ENCODE measurements around the gene CDC42EP2.
A peak's percentile ranks its signal among the peaks of the same experiment; 100 is the strongest.
"Not testable (repeated sequence)": the region's sequence is repeated elsewhere in the genome, so short reads cannot be mapped to it uniquely, and the experiment has no call there.

The CDC42EP2 gene

DNA sequence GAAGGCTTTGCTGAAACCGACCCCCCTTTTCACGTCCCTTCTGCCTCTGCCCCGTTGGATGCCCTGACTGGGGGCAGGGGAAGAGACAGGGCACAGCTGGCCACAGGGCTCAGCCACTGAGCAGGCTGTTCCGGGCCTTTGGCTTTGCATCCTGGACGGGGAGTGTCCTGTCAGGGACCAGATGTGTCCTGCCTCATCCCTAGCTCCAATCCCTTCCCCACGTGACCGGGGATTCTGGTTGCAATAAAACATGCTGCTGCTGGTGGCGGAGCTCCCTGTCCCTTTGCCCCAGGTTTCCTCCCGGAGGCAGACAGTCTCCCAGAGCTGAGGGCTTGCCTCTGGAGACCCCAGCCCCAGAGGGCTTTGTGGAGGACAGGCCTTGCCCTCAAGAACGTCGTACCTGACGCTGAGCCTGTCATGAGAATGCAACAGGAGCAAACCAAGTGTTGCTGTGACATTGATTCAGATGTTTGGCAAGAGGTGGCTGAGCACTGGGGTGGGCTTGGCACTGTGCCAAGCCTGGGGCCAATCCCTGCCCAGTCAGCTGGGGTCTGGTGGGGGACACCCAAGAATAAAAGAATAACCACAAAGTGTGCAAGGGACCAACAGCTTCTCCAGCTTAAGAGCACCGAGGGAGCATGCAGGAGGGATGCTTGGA lies 7.3 kb downstream of the CDC42EP2 start:
- DNase-seq, result no peak

DNA sequence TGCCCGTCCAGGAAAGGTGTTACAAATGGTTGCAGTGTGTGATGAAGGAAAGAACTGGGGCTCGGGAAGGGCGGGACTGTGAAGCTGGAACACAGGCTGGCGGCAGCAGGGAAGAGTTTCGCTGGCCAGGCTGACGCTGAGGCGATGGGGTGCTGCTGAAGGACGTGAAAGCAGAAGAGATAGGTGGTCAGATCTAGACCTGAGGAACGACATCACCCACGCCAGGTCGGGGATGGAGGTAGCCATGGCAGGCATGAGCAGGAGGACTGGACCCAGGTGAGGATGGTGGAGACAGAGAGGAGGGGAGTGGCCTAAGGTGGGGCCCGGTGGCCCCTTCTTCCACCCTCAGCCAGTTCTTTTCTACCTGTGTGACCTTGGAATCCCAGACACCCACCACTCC lies 9.1 kb downstream of the CDC42EP2 start:
- DNase-seq, result no peak

DNA sequence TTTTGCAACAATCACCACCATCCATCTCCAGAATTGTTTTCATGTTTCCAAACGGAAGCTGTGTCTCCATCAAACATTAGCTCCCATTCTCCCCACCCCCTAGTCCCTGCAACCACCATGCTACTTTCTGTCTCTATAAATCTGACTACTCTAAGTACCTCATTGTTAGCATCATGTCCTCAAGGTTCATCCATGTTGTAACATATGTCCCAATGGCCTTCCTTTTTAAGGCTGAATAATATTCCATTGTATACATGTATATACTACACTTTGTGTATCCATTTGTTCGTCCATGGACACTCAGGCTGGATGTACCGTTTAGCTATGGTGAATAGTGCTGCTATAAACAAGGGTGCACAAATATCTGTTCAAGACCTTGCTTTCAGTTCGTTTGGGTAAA lies 10.8 kb downstream of the CDC42EP2 start:
- DNase-seq, result no peak

DNA sequence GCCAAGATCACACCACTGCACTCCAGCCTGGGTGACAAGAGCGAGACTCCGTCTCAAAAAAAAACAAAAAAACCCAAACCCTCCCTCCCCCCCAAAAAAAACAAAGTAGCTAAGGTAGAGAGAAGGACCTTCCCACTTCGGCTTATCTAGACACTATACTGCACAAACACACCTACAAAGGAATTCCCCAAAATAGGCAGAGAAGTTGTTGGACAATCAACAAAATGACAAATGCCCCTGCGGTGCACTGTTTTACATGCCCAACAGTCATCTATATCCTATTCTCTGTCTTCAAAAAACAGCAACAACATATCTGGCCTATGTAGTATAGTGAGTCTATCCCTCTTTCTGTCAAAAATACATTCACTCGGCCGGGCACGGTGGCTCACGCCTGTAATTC lies 12.4 kb downstream of the CDC42EP2 start:
- no peak for DNase-seq

DNA sequence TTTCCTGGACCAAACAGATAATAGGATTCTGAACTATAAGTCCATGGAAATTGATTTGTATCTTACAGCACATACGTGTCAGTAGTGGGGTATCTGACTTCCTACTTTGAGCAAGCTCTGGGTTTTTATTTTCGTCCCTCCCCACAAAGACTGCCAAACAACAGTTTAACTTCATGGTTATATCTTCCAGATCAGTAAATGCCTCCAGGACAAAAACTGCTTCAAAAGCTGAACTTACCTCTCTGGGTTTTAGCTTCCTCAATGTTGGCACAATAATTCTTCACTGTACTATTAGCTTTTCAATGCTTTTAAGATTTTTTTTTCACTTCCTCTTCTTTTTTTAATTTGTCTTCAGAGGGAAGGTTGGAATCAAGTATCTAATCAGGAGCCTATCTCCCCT lies 14.8 kb downstream of the CDC42EP2 start:
- DNase-seq, result no peak

DNA sequence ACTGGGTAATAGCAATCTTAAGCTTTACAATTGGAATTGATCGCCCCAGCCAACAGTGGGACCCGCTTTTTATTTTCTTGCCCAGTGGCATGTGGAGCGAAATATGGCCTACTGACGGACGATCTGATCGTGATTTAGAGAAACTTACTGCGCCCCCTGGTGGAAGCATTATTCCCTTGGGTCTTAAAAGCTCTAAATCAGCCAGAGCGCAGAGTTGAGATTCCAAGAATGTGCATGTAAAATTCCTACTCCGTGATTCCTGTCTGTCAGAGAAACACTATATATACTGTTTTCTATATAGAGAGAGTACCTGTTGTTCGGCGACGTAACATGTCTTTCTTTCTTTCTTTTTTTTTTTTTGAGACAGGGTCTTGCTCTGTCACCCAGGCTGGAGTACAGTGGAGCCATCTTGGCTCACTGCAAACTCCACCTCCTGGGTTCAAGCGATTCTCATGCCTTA lies 15.3 kb downstream of the CDC42EP2 start:
- peak; percentile 54 for DNase-seq

DNA sequence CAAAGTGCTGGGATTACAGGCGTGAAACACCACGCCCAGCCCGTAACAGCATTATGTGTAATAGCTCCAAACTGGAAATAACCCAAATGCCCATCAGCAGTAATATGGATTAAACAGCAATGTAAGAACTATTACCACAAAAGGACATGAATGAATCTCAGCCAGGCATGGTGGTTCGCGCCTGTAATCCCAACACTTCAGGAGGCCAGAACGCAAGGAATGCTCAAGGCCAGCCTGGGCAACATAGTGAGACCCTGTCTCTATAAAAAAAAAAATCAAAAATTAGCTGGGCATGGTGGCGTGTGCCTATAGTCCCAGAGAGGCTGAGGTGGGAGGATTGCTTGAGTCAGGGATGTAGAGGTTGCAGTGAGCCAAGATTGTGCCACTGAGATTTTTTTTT lies 15.9 kb downstream of the CDC42EP2 start:
- no peak for DNase-seq

DNA sequence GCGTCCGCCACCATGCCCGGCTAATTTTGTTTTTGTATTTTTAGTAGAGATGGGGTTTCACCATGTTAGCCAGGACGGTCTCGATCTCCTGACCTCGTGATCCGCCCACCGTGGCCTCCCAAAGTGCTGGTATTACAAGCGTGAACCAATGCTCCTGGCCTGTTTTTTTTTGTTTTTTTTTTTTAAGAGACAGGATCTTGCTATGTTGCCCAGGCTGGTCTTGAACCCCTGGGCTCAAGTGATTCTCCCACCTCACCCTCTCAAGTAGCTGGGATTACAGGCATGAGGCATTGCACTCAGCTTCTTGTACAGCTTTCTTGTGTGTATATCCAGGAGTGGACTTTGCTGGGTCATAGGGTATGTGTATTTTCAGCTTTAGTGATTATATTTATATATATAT lies 17.9 kb downstream of the CDC42EP2 start:
- DNase-seq, result not testable (repeated sequence)

DNA sequence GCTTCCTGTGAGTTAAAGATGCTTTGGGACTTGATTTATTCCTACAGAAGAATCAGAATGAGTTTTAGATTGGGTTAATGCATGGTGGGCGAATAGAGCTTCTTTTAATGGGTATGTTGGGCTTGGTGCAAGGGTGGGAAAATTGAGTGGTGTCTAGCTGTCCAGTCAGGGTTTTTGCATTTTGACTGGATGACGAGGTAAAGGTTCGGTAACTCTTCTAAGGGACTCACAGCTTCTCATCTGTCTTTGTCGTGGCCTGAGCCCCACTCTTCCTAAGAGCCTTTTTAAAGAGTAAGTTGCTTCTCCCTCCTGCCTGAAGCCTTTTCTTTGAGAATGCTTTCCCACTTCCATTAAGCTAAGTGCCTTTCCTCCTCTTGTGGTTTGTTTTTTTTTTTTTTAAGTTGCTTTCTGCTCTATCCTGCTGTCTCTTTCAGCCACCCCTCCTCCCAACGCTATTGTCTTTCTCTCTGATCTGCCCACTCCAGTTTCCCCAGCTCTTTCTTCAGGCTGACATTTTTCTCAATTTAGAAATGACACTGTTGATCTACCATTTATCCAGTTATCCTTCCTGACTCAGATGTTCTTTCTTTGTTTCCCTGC lies 20.1 kb downstream of the CDC42EP2 start:
- DNase-seq, result no peak

DNA sequence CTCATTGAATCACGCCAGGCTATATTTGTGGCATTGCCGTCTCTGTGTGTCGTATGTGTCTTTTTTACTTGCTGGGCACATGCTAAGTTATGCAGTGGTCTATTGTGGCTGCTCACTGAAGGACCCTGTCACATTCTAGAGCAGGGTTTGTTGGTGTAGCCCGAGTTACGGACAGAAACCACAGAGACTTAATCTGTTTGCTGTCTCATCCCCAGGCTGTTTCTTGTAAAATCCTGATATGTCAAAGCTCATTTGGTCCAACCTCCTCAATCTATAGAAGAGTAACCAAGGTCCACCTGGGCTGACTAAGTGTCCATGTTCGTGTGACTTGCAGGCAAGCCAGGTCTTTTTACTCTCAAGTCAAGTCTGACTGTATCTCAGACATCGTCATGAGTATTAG lies 24.0 kb downstream of the CDC42EP2 start:
- DNase-seq, result no peak

DNA sequence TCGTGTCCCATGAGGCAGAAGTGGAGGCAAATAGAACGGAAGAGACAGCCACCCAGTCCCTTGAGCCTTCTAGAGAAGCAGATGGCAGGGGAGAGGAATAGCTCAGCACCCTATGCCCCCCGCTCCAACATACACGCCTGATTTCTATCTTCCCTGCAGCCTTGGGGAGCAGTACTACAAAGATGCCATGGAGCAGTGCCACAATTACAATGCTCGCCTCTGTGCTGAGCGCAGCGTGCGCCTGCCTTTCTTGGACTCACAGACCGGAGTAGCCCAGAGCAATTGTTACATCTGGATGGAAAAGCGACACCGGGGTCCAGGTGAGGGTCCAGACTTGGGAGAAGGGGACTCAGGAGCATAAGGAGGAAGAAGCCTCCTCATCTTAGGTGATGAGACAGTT lies 25.6 kb downstream of the CDC42EP2 start:
- no peak for DNase-seq

DNA sequence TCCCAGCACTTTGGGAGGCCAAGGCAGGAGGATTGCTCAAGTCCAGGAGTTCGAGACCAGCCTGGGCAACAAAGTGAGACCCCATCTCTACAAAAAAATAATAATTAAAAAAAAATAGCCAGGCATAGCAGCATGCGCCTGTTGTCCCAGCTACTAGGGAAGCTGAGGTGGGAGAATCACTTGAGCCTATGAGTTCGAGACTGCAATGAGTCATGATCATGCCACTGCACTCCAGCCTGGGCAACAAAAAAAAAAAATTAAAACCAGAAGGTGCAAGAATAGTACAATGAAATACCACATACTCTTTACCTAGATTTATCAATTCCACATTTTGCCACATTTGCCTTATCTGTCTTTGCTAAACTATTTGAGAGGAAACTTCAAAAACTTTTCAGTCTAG lies 27.2 kb downstream of the CDC42EP2 start:
- DNase-seq, result no peak

DNA sequence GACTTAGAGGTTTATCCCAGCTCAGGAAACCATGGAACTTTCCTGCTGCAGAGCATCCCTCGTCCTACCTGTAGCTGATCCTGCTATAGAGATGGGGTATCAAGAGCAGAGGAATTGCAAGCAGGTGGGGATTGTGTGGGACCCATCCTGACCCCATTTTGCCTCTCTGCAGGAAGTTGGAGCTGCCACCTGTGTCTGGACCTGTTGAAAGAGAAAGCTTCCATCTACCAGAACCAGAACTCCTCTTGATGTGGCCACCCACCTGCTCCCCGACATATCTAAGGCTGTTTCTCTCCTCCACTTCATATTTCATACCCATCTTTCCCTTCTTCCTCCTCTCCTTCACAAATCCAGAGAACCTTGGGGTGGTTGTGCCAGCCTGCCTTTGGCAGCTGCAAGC lies 36.8 kb downstream of the CDC42EP2 start:
- no peak for DNase-seq

DNA sequence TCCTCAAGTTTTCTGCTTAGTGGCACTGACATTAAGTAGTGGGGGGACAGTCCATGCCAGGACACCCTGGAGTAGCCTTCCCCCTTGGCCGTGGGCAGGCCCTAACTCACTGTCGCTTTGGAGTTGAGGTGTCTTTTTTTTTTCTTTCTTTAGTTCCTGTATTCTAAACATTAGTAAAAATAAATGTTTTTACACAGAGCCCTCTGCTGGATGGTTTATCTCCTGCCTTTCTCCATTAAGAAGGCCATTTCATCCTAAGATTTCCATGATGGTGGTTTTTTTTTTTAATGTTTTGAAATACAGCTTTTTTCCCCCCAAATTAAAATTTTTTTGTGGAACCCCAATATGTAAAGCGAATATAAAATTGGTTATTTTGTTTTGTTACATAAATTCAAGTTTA lies 38.1 kb downstream of the CDC42EP2 start:
- no peak for DNase-seq

DNA sequence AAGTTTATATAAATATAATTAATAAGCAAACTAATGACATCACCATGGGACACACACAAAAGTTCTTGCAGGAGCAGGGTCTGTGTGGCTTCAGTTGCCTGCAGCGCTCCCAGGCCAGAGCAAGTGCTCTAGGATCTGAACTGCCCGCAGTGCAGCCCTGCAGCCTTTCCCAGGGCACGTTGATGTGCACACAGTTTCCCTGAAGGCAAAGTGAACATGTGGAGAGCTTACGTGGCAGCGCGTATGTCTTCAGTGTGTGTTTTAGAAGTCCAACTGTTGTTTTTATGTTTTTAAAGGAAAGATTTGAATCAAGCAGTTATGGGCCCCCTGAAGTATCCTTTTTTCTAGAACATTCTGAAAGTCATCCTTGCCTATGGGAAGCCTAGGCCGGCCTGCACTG lies 38.7 kb downstream of the CDC42EP2 start:
- DNase-seq, result no peak

DNA sequence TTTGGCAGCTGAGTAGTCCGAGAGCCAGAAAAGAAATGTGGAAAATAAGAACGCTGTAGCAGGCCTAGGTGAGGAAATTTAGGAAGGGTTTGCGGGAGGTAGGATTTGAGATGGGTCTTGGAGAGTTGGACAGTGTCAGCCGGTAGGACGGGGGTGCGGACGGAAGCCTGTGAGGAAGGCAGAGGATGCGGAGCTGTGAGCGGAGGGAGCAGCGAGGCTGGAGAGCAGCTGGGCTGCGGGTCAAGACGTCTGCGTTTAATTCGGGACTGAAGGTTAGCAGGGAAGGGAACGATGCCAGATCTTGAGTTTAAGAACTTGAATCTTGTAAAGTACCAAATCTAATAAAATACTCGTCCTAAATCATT lies 39.2 kb downstream of the CDC42EP2 start:
- no peak for DNase-seq

DNA sequence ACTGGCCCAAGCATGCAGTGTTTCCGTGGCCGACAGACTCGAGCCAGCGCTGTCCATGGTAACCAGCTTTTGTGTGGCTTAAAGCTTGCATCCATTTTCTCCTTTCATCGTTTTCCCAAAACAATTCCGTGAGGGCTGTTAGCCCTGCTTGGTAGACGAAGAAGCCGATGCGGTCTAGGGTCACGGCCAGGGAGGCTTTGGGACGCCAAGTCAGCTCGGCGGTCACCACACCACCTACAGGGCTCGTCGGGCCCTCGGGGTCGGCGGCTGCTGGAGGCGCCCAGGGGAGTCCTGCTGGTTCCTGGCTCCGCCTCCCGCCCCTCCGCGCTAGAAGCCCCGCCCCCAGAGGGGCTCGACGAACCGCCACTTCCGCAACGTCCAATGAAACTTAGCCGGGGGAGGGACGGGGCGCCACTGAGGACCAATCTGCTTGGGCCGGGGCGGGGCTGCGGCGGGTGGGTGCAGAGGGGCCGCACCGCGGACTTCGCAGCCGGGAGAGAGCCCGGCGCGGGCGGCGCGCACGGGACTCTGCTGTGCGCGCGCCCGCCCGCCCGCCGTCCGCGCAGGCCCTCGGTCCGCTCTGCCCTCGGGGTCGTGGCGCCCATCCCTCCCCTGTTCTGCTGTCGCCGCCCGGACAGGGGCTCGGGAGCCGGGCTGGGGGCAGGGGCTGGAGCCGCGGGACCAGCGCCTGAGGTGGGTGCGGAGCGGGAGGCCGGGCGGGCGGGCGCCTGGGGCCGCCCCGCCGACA lies 39.8 kb downstream of the CDC42EP2 start, which contains the start of gene TIGD3:
Gene TIGD3 (plus strand): TSS at position 487 of the 748 bp plus-strand sequence. CDS start 1,058 bp downstream, outside the sequence.
- peak; percentile 91 for DNase-seq

DNA sequence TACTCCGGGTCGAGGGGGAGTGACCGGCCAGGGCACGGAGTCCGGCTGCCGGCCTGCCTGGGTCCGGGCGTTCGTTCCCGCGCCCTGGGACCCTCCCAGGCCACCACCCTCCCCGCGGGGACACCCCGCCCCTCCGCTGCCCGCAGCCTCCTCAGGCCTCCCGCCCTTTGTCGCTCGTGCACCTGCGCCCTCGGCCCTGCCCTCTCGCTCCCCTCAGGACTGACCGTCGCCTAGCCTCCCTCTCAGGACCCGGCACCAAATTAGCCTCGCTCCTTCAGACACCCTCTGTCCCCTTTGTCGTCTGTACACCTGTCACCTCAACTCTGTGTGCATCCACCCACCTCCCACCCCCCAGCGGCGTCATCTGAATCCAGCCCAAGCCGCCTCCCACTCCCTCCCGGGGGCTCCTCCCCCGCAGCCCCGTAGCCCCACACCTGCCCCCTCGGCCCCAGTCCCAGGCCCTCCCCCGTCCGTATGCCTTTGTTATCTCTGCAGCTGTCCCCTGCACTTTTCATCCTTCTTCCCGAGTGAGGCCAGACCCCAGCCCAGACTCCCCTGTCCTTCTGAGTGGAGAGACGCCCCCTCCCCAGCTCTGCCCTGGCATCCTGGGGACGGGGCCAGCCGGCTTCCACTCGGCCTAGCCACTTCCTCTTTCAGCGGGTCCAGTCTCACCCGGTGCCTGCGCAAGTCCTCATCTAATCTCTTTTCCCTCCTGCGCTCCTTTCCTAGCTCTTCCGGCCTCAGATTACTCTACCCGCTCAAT lies 40.5 kb downstream of the CDC42EP2 start:
- DNase-seq, result peak; percentile 4

DNA sequence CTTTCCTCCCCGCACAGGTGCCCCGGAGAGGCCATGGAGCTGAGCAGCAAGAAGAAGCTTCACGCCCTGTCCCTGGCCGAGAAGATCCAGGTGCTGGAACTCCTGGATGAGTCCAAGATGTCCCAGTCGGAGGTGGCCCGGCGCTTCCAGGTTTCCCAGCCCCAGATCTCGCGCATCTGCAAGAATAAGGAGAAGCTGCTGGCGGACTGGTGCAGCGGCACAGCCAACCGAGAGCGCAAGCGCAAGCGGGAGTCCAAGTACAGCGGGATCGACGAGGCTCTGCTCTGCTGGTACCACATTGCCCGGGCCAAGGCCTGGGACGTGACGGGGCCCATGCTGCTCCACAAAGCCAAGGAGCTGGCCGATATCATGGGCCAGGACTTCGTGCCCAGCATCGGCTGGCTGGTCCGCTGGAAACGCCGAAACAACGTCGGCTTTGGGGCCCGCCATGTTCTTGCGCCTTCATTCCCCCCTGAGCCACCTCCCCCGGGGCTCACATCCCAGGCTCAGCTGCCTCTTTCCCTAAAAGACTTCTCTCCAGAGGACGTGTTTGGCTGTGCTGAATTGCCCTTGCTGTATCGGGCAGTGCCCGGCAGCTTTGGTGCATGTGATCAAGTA lies 41.2 kb downstream of the CDC42EP2 start:
- DNase-seq, result no peak

DNA sequence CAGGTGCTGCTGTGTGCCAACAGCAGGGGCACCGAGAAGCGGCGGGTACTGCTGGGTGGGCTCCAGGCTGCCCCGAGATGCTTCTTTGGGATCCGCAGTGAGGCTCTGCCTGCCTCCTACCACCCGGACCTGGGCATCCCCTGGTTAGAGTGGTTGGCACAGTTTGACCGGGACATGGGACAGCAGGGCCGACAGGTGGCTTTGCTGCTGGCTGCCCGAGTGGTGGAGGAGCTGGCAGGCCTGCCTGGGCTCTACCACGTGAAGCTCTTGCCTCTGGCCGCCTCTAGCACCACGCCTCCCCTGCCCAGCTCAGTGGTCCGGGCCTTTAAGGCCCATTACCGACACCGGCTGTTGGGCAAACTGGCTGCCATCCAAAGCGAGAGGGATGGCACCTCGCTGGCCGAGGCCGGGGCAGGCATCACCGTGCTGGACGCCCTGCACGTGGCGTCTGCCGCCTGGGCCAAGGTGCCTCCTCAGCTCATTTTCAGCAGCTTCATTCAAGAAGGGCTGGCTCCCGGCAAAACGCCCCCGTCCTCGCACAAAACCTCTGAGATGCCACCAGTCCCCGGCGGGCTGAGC lies 41.8 kb downstream of the CDC42EP2 start:
- no peak for DNase-seq

DNA sequence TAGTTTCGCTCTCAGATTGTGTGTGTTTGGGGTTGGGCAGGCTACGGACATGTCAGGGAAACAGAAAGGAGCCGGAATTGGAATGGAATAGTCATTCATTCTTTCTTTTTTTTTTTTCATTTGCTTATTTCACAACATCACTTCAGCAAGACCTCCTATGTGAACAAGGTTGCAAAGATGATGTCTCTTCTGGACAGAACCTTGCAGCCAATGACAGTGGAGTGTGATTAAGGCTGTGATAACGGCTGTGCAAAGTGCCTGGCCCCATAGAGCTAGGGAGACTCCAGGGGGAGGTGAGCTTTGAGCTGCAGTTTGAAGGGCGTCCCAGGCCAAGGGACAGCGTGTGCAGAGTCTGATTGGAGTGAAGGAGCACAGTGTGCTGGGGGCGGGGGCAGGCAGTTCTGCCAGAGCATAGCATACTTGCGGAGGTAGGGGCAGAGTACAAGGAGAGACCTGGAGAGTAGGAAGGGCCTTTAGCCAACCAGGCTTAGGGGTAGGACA lies 43.2 kb downstream of the CDC42EP2 start:
- DNase-seq, result no peak

DNA sequence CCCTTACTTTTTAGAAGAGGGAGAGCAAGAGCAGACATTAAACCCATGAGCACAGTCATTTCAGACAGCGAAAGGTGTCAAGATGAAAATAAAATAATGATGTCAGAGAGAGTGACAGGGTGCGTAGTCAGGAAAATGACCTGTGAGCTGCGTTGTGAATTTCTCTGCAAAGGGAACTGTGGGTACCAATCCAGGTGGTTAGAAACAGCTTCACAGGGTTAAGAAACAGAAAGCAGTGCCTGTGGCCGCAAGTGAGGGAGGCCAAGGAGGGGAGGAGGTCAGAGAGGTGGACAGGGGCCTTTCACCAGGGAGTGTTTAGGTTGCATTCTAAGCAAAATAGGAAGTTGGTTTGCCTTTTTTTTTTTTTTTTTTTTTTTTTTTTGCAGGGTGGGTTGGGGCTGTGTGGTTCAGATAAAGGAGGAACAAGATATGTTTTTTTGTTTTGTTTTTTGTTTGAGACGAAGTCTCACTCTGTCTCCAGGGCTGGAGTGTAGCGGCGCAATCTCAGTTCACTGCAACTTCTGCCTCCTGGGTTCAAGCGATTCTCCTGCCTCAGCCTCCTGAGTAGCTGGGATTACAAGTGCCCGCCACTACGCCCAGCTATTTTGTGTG lies 47.8 kb downstream of the CDC42EP2 start:
- DNase-seq, result peak; percentile 42

Measured in GDM1 (cell line).